ENCODE measurements around the gene NBPF4. TPM values are rescaled to one million over a fixed set of nuclear protein-coding genes. Genes with fewer than 3 reads are reported as not detected.

Gene NBPF4
- total RNA-seq, 3 donors from 2014 or later = 0.33 TPM; not detected in 2

- no peak overlapping the region for H3K4me3 ChIP-seq
- H3K4me1 ChIP-seq = no peaks in the 10 kb centered on the region
- intact Hi-C loops (cut with DNase I; ENCODE audit: low total_unique reads) = no loop called here
- H3K9me3 ChIP-seq = no peaks in the 10 kb centered on the region
- no peaks in the 10 kb centered on the region for H3K36me3 ChIP-seq
- DNase-seq (ENCODE audit: low spot score in 2 of 2) = no peak
- TF ChIP-seq CTCF (IDR thresholded peaks at IDR 0.05) (no peak), POLR2AphosphoS5 (IDR thresholded peaks at IDR 0.05) (no peak), POLR2A (IDR thresholded peaks at IDR 0.05) (no peak)
- H3K27ac ChIP-seq = no peak overlapping the region
- H3K27me3 ChIP-seq = no peaks in the 10 kb centered on the region
Measured at GRCh38 chr1:108190686-108191416, 53.0 kb downstream of the NBPF4 start.

DNA sequence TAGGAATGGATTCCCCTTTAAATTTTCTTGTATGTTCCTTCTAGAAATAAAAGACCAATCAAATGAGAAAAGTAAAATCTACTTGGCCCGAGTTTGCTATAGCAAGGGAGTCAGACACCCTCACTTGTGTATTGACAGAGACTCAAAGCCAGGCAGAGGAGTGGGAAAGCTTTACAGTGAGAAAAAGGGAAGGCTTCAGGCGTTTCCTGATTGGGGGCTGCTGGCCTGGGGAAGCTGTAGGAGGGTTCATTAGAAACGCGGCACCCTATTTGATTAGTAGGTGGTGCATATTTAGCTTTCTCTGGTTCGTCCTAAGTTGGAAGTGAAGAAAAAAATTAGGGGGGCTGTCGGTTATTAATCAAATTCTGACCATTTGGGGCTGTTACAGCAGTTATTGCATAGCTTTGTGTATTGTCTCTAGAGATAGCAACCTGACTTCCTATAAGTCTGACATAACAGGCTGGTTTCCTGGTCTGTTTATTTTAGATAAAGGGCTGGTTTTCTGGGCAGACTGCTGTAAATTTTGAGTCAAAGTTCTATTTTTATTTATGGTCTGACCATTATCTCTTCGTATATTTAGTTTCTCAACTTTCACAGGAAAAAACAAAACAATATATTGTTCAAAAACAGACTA, 53.8 kb downstream of the NBPF4 start:
- intact Hi-C loops (cut with DNase I; ENCODE audit: low total_unique reads) = no loop called here
- no peak for DNase-seq (ENCODE audit: low spot score in 2 of 2)
- H3K36me3 ChIP-seq = no peaks in the 10 kb centered on the region
- H3K4me3 ChIP-seq = no peak overlapping the region
- H3K27me3 ChIP-seq = no peaks in the 10 kb centered on the region
- H3K9me3 ChIP-seq = no peaks in the 10 kb centered on the region
- no peaks in the 10 kb centered on the region for H3K4me1 ChIP-seq
- TF ChIP-seq CTCF (IDR thresholded peaks at IDR 0.05) = no peak
- no peak for TF ChIP-seq POLR2AphosphoS5 (IDR thresholded peaks at IDR 0.05)
- TF ChIP-seq POLR2A (IDR thresholded peaks at IDR 0.05) = no peak
- no peak overlapping the region for H3K27ac ChIP-seq

DNA sequence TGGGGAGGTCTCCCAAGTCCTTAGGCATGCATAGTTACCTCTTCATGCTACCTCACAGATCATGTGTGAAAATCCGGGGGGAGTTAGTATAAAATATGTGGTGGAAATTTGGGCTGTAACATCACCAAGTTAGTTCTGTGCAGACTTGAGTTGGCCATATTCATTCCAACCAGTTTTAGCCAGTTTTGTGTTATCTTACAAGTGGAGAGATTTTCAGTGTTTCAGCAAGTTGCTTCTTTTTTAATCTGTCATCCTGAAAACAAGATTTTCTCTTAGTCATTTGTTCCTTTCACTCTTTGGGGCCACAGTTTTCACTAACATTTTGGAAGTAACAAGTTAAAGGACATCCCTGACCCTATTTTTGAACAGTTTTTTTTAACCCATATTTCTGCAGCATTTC, 55.1 kb downstream of the NBPF4 start:
- Histone ChIP-seq H3K4me3 (no peak overlapping the region), H3K27ac (no peak overlapping the region), H3K27me3 (no peaks in the 10 kb centered on the region), H3K36me3 (no peaks in the 10 kb centered on the region), H3K4me1 (no peaks in the 10 kb centered on the region), H3K9me3 (peaks cover 0 to under 1% of the 10 kb centered on the region in 2 donors)
- intact Hi-C loops (cut with DNase I; ENCODE audit: low total_unique reads) = no loop called here
- TF ChIP-seq POLR2A (IDR thresholded peaks at IDR 0.05) = no peak
- TF ChIP-seq POLR2AphosphoS5 (IDR thresholded peaks at IDR 0.05) = no peak
- no peak for TF ChIP-seq CTCF (IDR thresholded peaks at IDR 0.05)
- DNase-seq (ENCODE audit: low spot score in 2 of 2) = no peak

DNA sequence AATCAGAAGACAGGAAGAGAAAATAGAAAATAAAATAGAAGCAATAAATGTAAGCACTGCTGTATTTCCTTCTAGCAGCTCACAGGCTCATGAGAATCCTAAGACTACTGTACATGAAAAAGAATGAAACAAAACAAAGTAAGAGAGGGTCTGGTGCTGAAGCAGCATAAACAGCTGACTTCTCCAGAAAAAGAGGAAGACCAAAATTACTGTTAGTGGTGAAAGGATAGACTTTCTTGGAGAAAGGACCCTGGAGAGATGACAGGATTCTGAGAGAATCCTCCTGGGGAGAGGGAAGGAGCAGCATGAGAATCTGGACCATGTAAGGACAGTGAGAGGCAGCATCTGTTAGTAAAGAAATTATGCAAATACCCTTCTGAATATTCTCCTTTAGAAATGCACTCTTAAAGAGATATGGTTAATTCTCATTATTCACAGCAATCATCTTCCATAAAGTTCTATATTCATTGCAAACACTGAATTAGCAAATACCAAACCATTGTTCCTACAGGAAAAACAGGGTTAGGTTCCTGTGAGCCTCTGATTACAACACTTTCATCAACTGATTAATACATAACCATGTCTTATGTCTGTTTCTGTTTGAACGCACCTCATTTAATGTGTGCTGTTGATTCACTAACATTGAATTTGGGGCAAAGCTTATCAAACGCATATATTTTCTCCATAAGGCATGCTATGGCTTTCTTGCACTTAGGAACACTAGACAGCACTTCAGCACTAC, 60.7 kb downstream of the NBPF4 start:
- Histone ChIP-seq H3K9me3 (peaks cover 0 to 11% of the 10 kb centered on the region in 2 donors), H3K4me3 (no peak overlapping the region), H3K27ac (no peak overlapping the region), H3K4me1 (no peaks in the 10 kb centered on the region), H3K27me3 (no peaks in the 10 kb centered on the region), H3K36me3 (no peaks in the 10 kb centered on the region)
- intact Hi-C loops (cut with DNase I; ENCODE audit: low total_unique reads) = no loop called here
- no peak for DNase-seq (ENCODE audit: low spot score in 2 of 2)
- TF ChIP-seq POLR2AphosphoS5 (IDR thresholded peaks at IDR 0.05) (no peak), POLR2A (IDR thresholded peaks at IDR 0.05) (no peak), CTCF (IDR thresholded peaks at IDR 0.05) (no peak)

- Histone ChIP-seq H3K27me3 (no peaks in the 10 kb centered on the region), H3K9me3 (peaks cover 9 to 21% of the 10 kb centered on the region in 2 donors), H3K36me3 (peaks cover 9% of the 10 kb centered on the region), H3K4me3 (no peak overlapping the region), H3K27ac (no peak overlapping the region), H3K4me1 (no peaks in the 10 kb centered on the region)
- intact Hi-C loops (cut with DNase I; ENCODE audit: low total_unique reads) = no loop called here
- TF ChIP-seq CTCF (IDR thresholded peaks at IDR 0.05) = no peak
- TF ChIP-seq POLR2A (IDR thresholded peaks at IDR 0.05) = no peak
- no peak for TF ChIP-seq POLR2AphosphoS5 (IDR thresholded peaks at IDR 0.05)
- no peak for DNase-seq (ENCODE audit: low spot score in 2 of 2)
Measured at GRCh38 chr1:108179018-108179417, 64.9 kb downstream of the NBPF4 start.
